HepG2 (cell line): Measurements from ENCODE around the gene SPAG8. TPM values are rescaled to one million over a fixed set of nuclear protein-coding genes. Genes with fewer than 3 reads are reported as not detected.

Source experiments
- ATAC-seq: fragments of 200-7000 bp; cut with Tn5 transposase; 3 replicates; pipeline ENCODE4 v1.9.1; 2020; ENCODE audit warnings: mild to moderate bottlenecking, moderate library complexity
- BruUV-seq: library from RNA; stranded (reverse); fragments of 400-500 nt; replicated peaks from 2 replicates; lab custom pipeline; 2021; lab: Mats Ljungman, UMichigan
- CTCF ChIA-PET: fragments of 300-600 bp; formaldehyde crosslinking; extraction: SDS; loops from one replicate; lab custom pipeline; 2021; ENCODE audit warnings: low total read pairs, inconsistent platforms, low intra/inter-chr PET ratio; lab: Yijun Ruan, JAX
- POLR2A ChIA-PET: fragments of 350-600 bp; sonication (Branson Sonifier 250); formaldehyde crosslinking; loops from one replicate; lab custom pipeline; 2020; ENCODE audit warnings: antibody characterized with exemption, inconsistent platforms; lab: Yijun Ruan, JAX
- DNase-seq: peaks from one replicate; pipeline ENCODE4 v3.0.0-alpha.2; 2015; ENCODE audit warnings: low spot score
- FAIRE-seq: peaks from 3 replicates; lab custom pipeline; 2011; peaks lifted over from hg19 to GRCh38; lab: Jason Lieb, UNC
- H2AFZ ChIP-seq: one replicate; pipeline ENCODE4 v1.6.1; 2011; ENCODE audit warnings: low read length, inconsistent platforms
- H3K27ac ChIP-seq: fragments of 300-600 bp; 3 replicates; pipeline ENCODE4 v1.8.0; 2011; ENCODE audit warnings: mixed run types, mild to moderate bottlenecking, mixed read lengths, low read length, inconsistent platforms; ENCODE audit not compliant: insufficient read depth; ENCODE audit errors: extremely low read length
- H3K27me3 ChIP-seq, 2 experiments: fragments of 200-600 bp in 1 of 2; 2 replicates in 1 of 2; 3 replicates in 1 of 2; pipeline versions ENCODE4 v1.6.0 to v1.8.0; 2011; ENCODE audit warnings: low read length in 2 of 2, mild to moderate bottlenecking in 2 of 2, moderate library complexity in 2 of 2, inconsistent platforms in 1 of 2; ENCODE audit not compliant: insufficient read depth in 2 of 2, control insufficient read depth in 1 of 2
- H3K36me3 ChIP-seq, 2 experiments: fragments of 200-600 bp in 1 of 2; replicated peaks in 1 of 2; 2 replicates in 1 of 2; 3 replicates in 1 of 2; pipeline versions ENCODE4 v1.5.1 to v1.8.0; 2011; ENCODE audit warnings: low read length in 2 of 2, inconsistent platforms in 1 of 2; ENCODE audit not compliant: insufficient read depth in 2 of 2, control insufficient read depth in 1 of 2
- H3K4me1 ChIP-seq: 2 replicates; pipeline ENCODE4 v1.5.1; 2012; ENCODE audit warnings: low read length, inconsistent platforms; ENCODE audit not compliant: insufficient read depth
- H3K4me2 ChIP-seq: 2 replicates; pipeline ENCODE4 v1.6.0; 2011; ENCODE audit warnings: low read depth, low read length, inconsistent platforms
- H3K4me3 ChIP-seq, 3 experiments: fragments of 200-600 bp in 1 of 3; sonication (generic), shearing (Covaris generic) in 1 of 3; replicated peaks in 1 of 3; 2 replicates each; pipeline ENCODE4 v1.5.1; 2011 to 2016; ENCODE audit warnings: low read length in 3 of 3, inconsistent platforms in 2 of 3, low read depth in 2 of 3, mild to moderate bottlenecking in 2 of 3, control low read depth in 1 of 3, mixed read lengths in 1 of 3; ENCODE audit not compliant: insufficient read depth in 1 of 3
- H3K79me2 ChIP-seq: one replicate; pipeline ENCODE4 v1.6.1; 2011; ENCODE audit warnings: low read length, inconsistent platforms; ENCODE audit not compliant: insufficient read depth
- H3K9ac ChIP-seq: 2 replicates; pipeline ENCODE4 v1.6.0; 2011; ENCODE audit warnings: mild to moderate bottlenecking, low read depth, low read length, inconsistent platforms; ENCODE audit not compliant: insufficient read depth
- H3K9me3 ChIP-seq: 2 replicates; pipeline ENCODE4 v1.5.1; 2012; ENCODE audit warnings: mild to moderate bottlenecking, low read length
- H4K20me1 ChIP-seq: 2 replicates; pipeline ENCODE4 v1.6.0; 2011; ENCODE audit warnings: inconsistent platforms, mild to moderate bottlenecking, low read length, moderate library complexity; ENCODE audit not compliant: insufficient read depth
- ATF7 ChIP-seq, 2 experiments: fragments of 450-650 bp in 1 of 2; sonication (generic) in 1 of 2; formaldehyde crosslinking in 1 of 2; IDR thresholded peaks; 2 replicates each; pipeline versions ENCODE4 v1.4.0 to v1.6.1; 2016 to 2020; ENCODE audit warnings: antibody characterized with exemption in 1 of 2, mild to moderate bottlenecking in 1 of 2, missing genetic modification reagents in 1 of 2
- HNF1A ChIP-seq, 2 experiments: sonication (generic) in 1 of 2; formaldehyde crosslinking in 1 of 2; IDR thresholded peaks; 2 replicates each; pipeline versions ENCODE4 v1.4.0 to v1.6.1; 2016 to 2020; ENCODE audit warnings: borderline replicate concordance in 1 of 2, low read depth in 1 of 2, mild to moderate bottlenecking in 1 of 2, missing genetic modification reagents in 1 of 2
- PAX8 ChIP-seq: sonication (generic); formaldehyde crosslinking; IDR thresholded peaks from 2 replicates; pipeline ENCODE4 v1.8.0; 2022; ENCODE audit warnings: mild to moderate bottlenecking, missing genetic modification reagents, borderline replicate concordance
- STAG1 ChIP-seq: sonication (generic); formaldehyde crosslinking; IDR thresholded peaks from 2 replicates; pipeline ENCODE4 v1.4.0; 2020; ENCODE audit warnings: missing genetic modification reagents
- TOPORS ChIP-seq: sonication (generic); formaldehyde crosslinking; IDR thresholded peaks from 2 replicates; pipeline ENCODE4 v1.8.0; 2023; ENCODE audit warnings: mild to moderate bottlenecking, missing genetic modification reagents
- YEATS4 ChIP-seq: sonication (generic); formaldehyde crosslinking; IDR thresholded peaks from 2 replicates; pipeline ENCODE4 v1.4.0; 2020; ENCODE audit warnings: missing genetic modification reagents, borderline replicate concordance
- ZNF280B ChIP-seq: sonication (generic); formaldehyde crosslinking; IDR thresholded peaks from 2 replicates; pipeline ENCODE4 v1.5.0; 2020; ENCODE audit warnings: missing genetic modification reagents, mild to moderate bottlenecking, borderline replicate concordance
- ZNF501 ChIP-seq: sonication (generic); formaldehyde crosslinking; IDR thresholded peaks from 2 replicates; pipeline ENCODE4 v1.5.1; 2020; ENCODE audit warnings: mild to moderate bottlenecking, moderate library complexity, missing genetic modification reagents
- ZNF572 ChIP-seq: sonication (generic); formaldehyde crosslinking; IDR thresholded peaks from 2 replicates; pipeline ENCODE4 v1.5.1; 2020; ENCODE audit warnings: mild to moderate bottlenecking, missing genetic modification reagents
- ZNF597 ChIP-seq: sonication (generic); formaldehyde crosslinking; IDR thresholded peaks from 2 replicates; pipeline ENCODE4 v1.5.0; 2020; ENCODE audit warnings: missing genetic modification reagents
- WGBS: methylation state at CpG from one replicate; pipeline ENCODE4 v1.1.6; 2017; ENCODE audit warnings: low lambda C conversion rate; 5-methylcytosine and 5-hydroxymethylcytosine counted together
- in situ Hi-C: cut with HindIII; loops from 2 replicates; pipeline ENCODE4 v1.10.0; 2017; ENCODE audit warnings: low pct_unique_long_range_greater_than_20kb; ENCODE audit not compliant: extremely low pct_ligation_motif_present
- intact Hi-C: fragments of 100-400 bp; cut with micrococcal nuclease; formaldehyde crosslinking; loops from one replicate; pipeline ENCODE4 v1.10.0; 2022; ENCODE audit not compliant: unreplicated experiment
- polyA plus RNA-seq, 8 experiments: library from polyadenylated mRNA; depleted of rRNA in 3 of 8; stranded (reverse) in 7 of 8; unstranded in 1 of 8; fragments of >200 nt; fragmentation: Illumina TruSeq in 4 of 8; extraction: Trizol in 4 of 8; gene quantifications; 2 replicates each; pipeline versions ENCODE4 v1.2.1 to v1.2.3, GENCODE V29; 2011 to 2016; ENCODE audit warnings: low read depth in 4 of 8, missing spikeins in 1 of 8, mixed read lengths in 1 of 8; ENCODE audit not compliant: insufficient read depth in 1 of 8
- total RNA-seq, 5 experiments: library from RNA; depleted of rRNA; stranded (reverse); fragments of >200 nt; fragmentation: Illumina TruSeq; extraction: Trizol; gene quantifications; 2 replicates each; pipeline ENCODE4 v1.2.3, GENCODE V29; 2016; ENCODE audit warnings: low read depth in 1 of 5

SPAG8 gene
- total and polyA plus RNA-seq, 2 of the 13 experiments (the other 11 are each of a cell fraction or from before 2014, with no cell fraction given), result 0.18 to 0.27 TPM

GRCh38 chr9:35835216-35835632 is 23.2 kb upstream of the SPAG8 start:
- no TSS peak for BruUV-seq
- H3K4me2 ChIP-seq, result peak overlapping the region; percentile 47; the same call in 1 of the 2 replicates
- ChIA-PET POLR2A (interaction anchor here (0.9 to 2.3 kb wide), 3 partner anchors 21 to 87 kb away, joined by 3 to 9 read pairs (median 4); partner anchors contain the start of genes GBA2, HINT2 and RGP1), CTCF (no interaction called here)
- WGBS, result 70% methylated on average over 2 of the region's 3 CpGs
- no peaks in the 10 kb centered on the region for H3K36me3 ChIP-seq
- peaks cover 54% of the 10 kb centered on the region for H3K4me1 ChIP-seq
- no peaks in the 10 kb centered on the region for H3K79me2 ChIP-seq
- intact Hi-C loops (no loop called here), in situ Hi-C loops (no loop called here)
- FAIRE-seq, result no peak
- H4K20me1 ChIP-seq, result no peaks in the 10 kb centered on the region
- H3K27me3 ChIP-seq, result no peaks in the 10 kb centered on the region; a peak in 1 of 5 replicates
- TF ChIP-seq ZNF597 (CRISPR knock-in tag), result no peak
- TF ChIP-seq STAG1 (CRISPR knock-in tag), result 0 out of 2 replicates have a peak, but pooled peaks have one; percentile 8
- TF ChIP-seq HNF1A (IDR thresholded peaks at IDR 0.05; ENCODE audit: low read depth), result no peak
- TF ChIP-seq HNF1A (CRISPR knock-in tag; IDR thresholded peaks at IDR 0.05; ENCODE audit: borderline replicate concordance), result 0 out of 2 replicates have a peak, but pooled peaks have one; percentile 9
- 0 out of 2 replicates have a peak, but pooled peaks have one; percentile 40 for TF ChIP-seq ZNF280B (CRISPR knock-in tag)
- TF ChIP-seq YEATS4 (CRISPR knock-in tag), result 0 out of 2 replicates have a peak, but pooled peaks have one; percentile 16
- TF ChIP-seq TOPORS (CRISPR knock-in tag), result no peak
- TF ChIP-seq PAX8, result 0 out of 2 replicates have a peak, but pooled peaks have one; percentile 40
- 0 out of 2 replicates have a peak, but pooled peaks have one; percentile 12 for TF ChIP-seq ZNF501 (CRISPR knock-in tag)
- TF ChIP-seq ZNF572 (CRISPR knock-in tag), result 0 out of 2 replicates have a peak, but pooled peaks have one; percentile 29
- TF ChIP-seq ATF7 (IDR thresholded peaks at IDR 0.05), result no peak
- TF ChIP-seq ATF7 (CRISPR knock-in tag; IDR thresholded peaks at IDR 0.05), result no peak
- DNase-seq, result no peak
- H3K9ac ChIP-seq, result no peak overlapping the region
- no peak overlapping the region for H3K27ac ChIP-seq
- H3K9me3 ChIP-seq, result no peaks in the 10 kb centered on the region
- H2AFZ ChIP-seq, result no peak overlapping the region
- peak; percentile 33 for ATAC-seq
- H3K4me3 ChIP-seq, result no peak overlapping the region; a peak in 1 of 6 replicates
